K562 (cell line): Measurements from ENCODE around the gene FNDC11. TPM values are rescaled to one million over a fixed set of nuclear protein-coding genes. Genes with fewer than 3 reads are reported as not detected.

Experiments used
- ATAC-seq: fragments of 200-7000 bp; cut with Tn5 transposase; 3 replicates; pipeline ENCODE4 v1.9.1; 2020; ENCODE audit warnings: moderate library complexity
- BruUV-seq: library from RNA; stranded (reverse); fragments of 400-500 nt; replicated peaks from 2 replicates; lab custom pipeline; 2021; lab: Mats Ljungman, UMichigan
- CTCF ChIA-PET: fragments of 300-600 bp; formaldehyde crosslinking; extraction: SDS; loops from one replicate; lab custom pipeline; 2021; ENCODE audit warnings: low intra/inter-chr PET ratio; lab: Yijun Ruan, JAX
- POLR2A ChIA-PET: fragments of 300-600, 350-650 bp; sonication (Branson Sonifier 250); formaldehyde crosslinking; extraction: SDS; loops from one replicate; lab custom pipeline; 2021; ENCODE audit warnings: antibody characterized with exemption, inconsistent platforms; lab: Yijun Ruan, JAX
- DNase-seq, 4 experiments: peaks; one replicate each; pipeline versions ENCODE4 v3.0.0 to v3.0.0-alpha.2; 2011 to 2018; ENCODE audit warnings: low spot score in 3 of 4, mixed read lengths in 3 of 4; ENCODE audit errors: extremely low read depth in 1 of 4
- FAIRE-seq: peaks from 2 replicates; lab custom pipeline; 2011; peaks lifted over from hg19 to GRCh38; lab: Jason Lieb, UNC
- H2AFZ ChIP-seq: 2 replicates; pipeline ENCODE4 v1.6.0; 2011; ENCODE audit warnings: low read depth, low read length, control low read depth, inconsistent platforms
- H3K27ac ChIP-seq: fragments of 200-600 bp; 3 replicates; pipeline ENCODE4 v1.8.0; 2011; ENCODE audit warnings: low read depth, mild to moderate bottlenecking, control low read depth, inconsistent platforms, low read length, moderate library complexity, mixed read lengths; ENCODE audit errors: extremely low read depth
- H3K27me3 ChIP-seq, 2 experiments: fragments of 300-600 bp in 1 of 2; 2 replicates in 1 of 2; 3 replicates in 1 of 2; pipeline versions ENCODE4 v1.6.0 to v1.8.0; 2011; ENCODE audit warnings: inconsistent platforms in 2 of 2, low read length in 2 of 2, mild to moderate bottlenecking in 1 of 2, mixed read lengths in 1 of 2, moderate library complexity in 1 of 2; ENCODE audit not compliant: control insufficient read depth in 2 of 2, insufficient read depth in 2 of 2
- H3K36me3 ChIP-seq: fragments of 300-600 bp; 3 replicates; pipeline ENCODE4 v1.8.0; 2011; ENCODE audit warnings: mild to moderate bottlenecking, low read length, inconsistent platforms; ENCODE audit not compliant: control insufficient read depth, insufficient read depth
- H3K4me1 ChIP-seq, 2 experiments: fragments of 200-600 bp in 1 of 2; replicated peaks in 1 of 2; 2 replicates in 1 of 2; 3 replicates in 1 of 2; pipeline versions ENCODE4 v1.5.1 to v1.8.0; 2011; ENCODE audit warnings: inconsistent platforms in 2 of 2, low read length in 2 of 2, mild to moderate bottlenecking in 1 of 2, mixed read lengths in 1 of 2, moderate library complexity in 1 of 2; ENCODE audit not compliant: control insufficient read depth in 2 of 2, insufficient read depth in 2 of 2
- H3K4me2 ChIP-seq: 2 replicates; pipeline ENCODE4 v1.6.1; 2011; ENCODE audit warnings: low read length, control low read depth, inconsistent platforms, mixed read lengths; ENCODE audit not compliant: insufficient read depth
- H3K4me3 ChIP-seq: fragments of 200-600 bp; sonication (generic), shearing (Covaris generic); 2 replicates; pipeline ENCODE4 v1.5.1; 2016; ENCODE audit warnings: control low read depth, inconsistent platforms
- H3K79me2 ChIP-seq: fragments of 200-600 bp; 3 replicates; pipeline ENCODE4 v1.8.0; 2011; ENCODE audit warnings: low read length, inconsistent platforms; ENCODE audit not compliant: control insufficient read depth, insufficient read depth
- H3K9ac ChIP-seq, 2 experiments: 2 replicates each; pipeline versions ENCODE4 v1.6.0 to v1.6.1; 2011; ENCODE audit warnings: low read depth in 2 of 2, low read length in 2 of 2, control low read depth in 1 of 2, inconsistent platforms in 1 of 2, mild to moderate bottlenecking in 1 of 2, mixed read lengths in 1 of 2; ENCODE audit not compliant: insufficient read depth in 1 of 2
- H3K9me1 ChIP-seq: one replicate; pipeline ENCODE4 v1.6.0; 2011; ENCODE audit warnings: inconsistent platforms, mild to moderate bottlenecking, low read length, moderate library complexity; ENCODE audit not compliant: control insufficient read depth, insufficient read depth
- H3K9me3 ChIP-seq: replicated peaks from 2 replicates; pipeline ENCODE4 v1.5.1; 2011; ENCODE audit warnings: low read depth, low read length, inconsistent platforms; ENCODE audit not compliant: control insufficient read depth, insufficient read depth
- H4K20me1 ChIP-seq: replicated peaks from 2 replicates; pipeline ENCODE4 v1.6.1; 2011; ENCODE audit warnings: low read length, inconsistent platforms, mixed read lengths; ENCODE audit not compliant: control insufficient read depth, insufficient read depth
- CHD4 ChIP-seq: fragments of 200-600 bp; sonication (generic); IDR thresholded peaks from 3 replicates; pipeline ENCODE4 v1.6.1; 2012; ENCODE audit warnings: low read depth, mild to moderate bottlenecking, mixed read lengths, low read length, inconsistent platforms; ENCODE audit not compliant: insufficient read depth, insufficient replicate concordance, poor library complexity, severe bottlenecking
- FOXP1 ChIP-seq: sonication (generic); formaldehyde crosslinking; IDR thresholded peaks from 2 replicates; pipeline ENCODE4 v1.8.0; 2022; ENCODE audit warnings: mild to moderate bottlenecking, missing genetic modification reagents
- NRF1 ChIP-seq, 2 experiments: fragments of 450-650 bp; IDR thresholded peaks in 1 of 2; conservative IDR thresholded peaks in 1 of 2; 2 replicates each; pipeline ENCODE4 v1.6.1; 2014; ENCODE audit warnings: mild to moderate bottlenecking in 2 of 2
- PKNOX1 ChIP-seq: fragments of 450-650 bp; IDR thresholded peaks from 2 replicates; pipeline ENCODE4 v1.6.1; 2016
- SP1 ChIP-seq: sonication (generic); formaldehyde crosslinking; IDR thresholded peaks from 2 replicates; pipeline ENCODE4 v1.8.1; 2022; ENCODE audit warnings: mild to moderate bottlenecking, missing genetic modification reagents
- TFAP4 ChIP-seq: sonication (generic); formaldehyde crosslinking; IDR thresholded peaks from 2 replicates; pipeline ENCODE4 v1.8.0; 2022; ENCODE audit warnings: missing genetic modification reagents, mild to moderate bottlenecking, moderate library complexity, borderline replicate concordance
- WGBS: fragments of 100-300 bp; shearing (Covaris generic); methylation state at CpG from one replicate; pipeline ENCODE4 v1.1.6; 2016; ENCODE audit warnings: low coverage, mixed read lengths; ENCODE audit not compliant: insufficient coverage; ENCODE audit errors: missing lambda C conversion rate; 5-methylcytosine and 5-hydroxymethylcytosine counted together
- in situ Hi-C: fragments of 300-500 bp; cut with MboI; formaldehyde crosslinking; loops from 4 replicates; pipeline ENCODE4 v1.15.0; 2018; ENCODE audit warnings: inconsistent platforms, mixed read lengths
- intact Hi-C: fragments of 100-400 bp; cut with micrococcal nuclease; formaldehyde crosslinking; loops from 2 replicates; pipeline ENCODE4 v1.14.2; 2022
- polyA plus RNA-seq, 8 experiments: library from polyadenylated mRNA; depleted of rRNA in 4 of 8; stranded (reverse) in 5 of 8; unstranded in 3 of 8; fragments of >200 nt; fragmentation: Nextera tagmentation in 2 of 8; fragmentation: Illumina TruSeq in 1 of 8; extraction: Ambion mirVana in 2 of 8; extraction: Trizol in 1 of 8; gene quantifications; 2 replicates each; pipeline versions ENCODE4 v1.2.1 to v1.2.3, GENCODE V29; 2011 to 2014; ENCODE audit warnings: inconsistent platforms in 1 of 8, missing spikeins in 1 of 8
- total RNA-seq, 7 experiments: library from RNA; depleted of rRNA in 6 of 7; stranded (reverse); fragments of >200 nt in 6 of 7; fragmentation: Illumina TruSeq in 2 of 7; extraction: Trizol in 2 of 7; gene quantifications; 2 replicates each; pipeline versions ENCODE4 v1.2.1 to v1.2.3, GENCODE V29; 2011 to 2021; ENCODE audit warnings: low replicate concordance in 1 of 7

Gene FNDC11
- total and polyA plus RNA-seq, 9 of the 15 experiments (the other 6 are each of a cell fraction or from before 2014, with no cell fraction given) = 0.08 to 2.3 (median 0.64) TPM; not detected in 2

- peak; percentile 10; the same call in 1 of the 2 replicates for TF ChIP-seq TFAP4 (CRISPR knock-in tag)
- no peak for TF ChIP-seq CHD4
- TF ChIP-seq NRF1 (conservative IDR thresholded peaks at IDR 0.05 in 1 of 2, IDR thresholded peaks at IDR 0.05 in 1 of 2) = peak; percentile 86 to 87
- peak; percentile 82 for TF ChIP-seq SP1 (CRISPR knock-in tag)
Observed at GRCh38 chr20:63553251-63553932, 567 bp upstream of the FNDC11 start (continued).

- no peaks in the 10 kb centered on the region for H3K9me1 ChIP-seq
- FAIRE-seq (no peak), ATAC-seq (no peak), DNase-seq (no peak)
- H3K9me3 ChIP-seq = no peaks in the 10 kb centered on the region
- ChIA-PET CTCF (no interaction called here), POLR2A (interaction anchor here (0.5 to 1.7 kb wide), 5 partner anchors 9 to 347 kb away, joined by 3 to 9 read pairs (median 4); partner anchors contain the start of gene GMEB2)
- H4K20me1 ChIP-seq = no peaks in the 10 kb centered on the region
- peak overlapping the region; percentile 54 for H3K4me2 ChIP-seq
- 0 out of 2 replicates have a peak overlapping the region, but pooled peaks have one; percentile 22 for H2AFZ ChIP-seq
- BruUV-seq = no TSS peak
- in situ Hi-C loops = no loop called here
- H3K27ac ChIP-seq = no peak overlapping the region
- peak overlapping the region in 1 of 2 experiments; percentile 91; a peak in 2 of 4 replicates for H3K9ac ChIP-seq
- peaks cover 15 to 67% of the 10 kb centered on the region in 2 experiments for H3K4me1 ChIP-seq
- no peaks in the 10 kb centered on the region for H3K36me3 ChIP-seq
- peak overlapping the region; percentile 76; the same call in 1 of the 2 replicates for H3K4me3 ChIP-seq
- WGBS = 56% methylated on average over 33 of the region's 38 CpGs
- no peaks in the 10 kb centered on the region for H3K27me3 ChIP-seq
- TF ChIP-seq PKNOX1 (no peak), FOXP1 (CRISPR knock-in tag) (0 out of 2 replicates have a peak, but pooled peaks have one; percentile 15)
- intact Hi-C loops = loop anchor here (10.0 kb wide), 1 partner anchor 310 kb away; the partner anchor contains the start of genes ABHD16B and TPD52L2
- no peaks in the 10 kb centered on the region for H3K79me2 ChIP-seq
Observed at GRCh38 chr20:63554361-63555278, 661 bp downstream of the FNDC11 start.
